Skin of body (tissue), 2 donors: ENCODE measurements around the gene NECTIN2. TPM values are rescaled to one million over a fixed set of nuclear protein-coding genes. Genes with fewer than 3 reads are reported as not detected.
A peak's percentile ranks its signal among the peaks of the same experiment; 100 is the strongest.
"Not testable (repeated sequence)": the region's sequence is repeated elsewhere in the genome, so short reads cannot be mapped to it uniquely, and the experiment has no call there.

Experiments
- DNase-seq: peaks from one replicate; lab custom pipeline; 2025; lab: John Stamatoyannopoulos, UW
- total RNA-seq: library from RNA; depleted of rRNA; stranded (reverse); fragments of >200 nt; gene quantifications from one replicate; pipeline ENCODE4 v1.2.3, GENCODE V29; 2014

Gene NECTIN2
- total RNA-seq, 1 donor from 2014 or later = 34.0 TPM

DNA sequence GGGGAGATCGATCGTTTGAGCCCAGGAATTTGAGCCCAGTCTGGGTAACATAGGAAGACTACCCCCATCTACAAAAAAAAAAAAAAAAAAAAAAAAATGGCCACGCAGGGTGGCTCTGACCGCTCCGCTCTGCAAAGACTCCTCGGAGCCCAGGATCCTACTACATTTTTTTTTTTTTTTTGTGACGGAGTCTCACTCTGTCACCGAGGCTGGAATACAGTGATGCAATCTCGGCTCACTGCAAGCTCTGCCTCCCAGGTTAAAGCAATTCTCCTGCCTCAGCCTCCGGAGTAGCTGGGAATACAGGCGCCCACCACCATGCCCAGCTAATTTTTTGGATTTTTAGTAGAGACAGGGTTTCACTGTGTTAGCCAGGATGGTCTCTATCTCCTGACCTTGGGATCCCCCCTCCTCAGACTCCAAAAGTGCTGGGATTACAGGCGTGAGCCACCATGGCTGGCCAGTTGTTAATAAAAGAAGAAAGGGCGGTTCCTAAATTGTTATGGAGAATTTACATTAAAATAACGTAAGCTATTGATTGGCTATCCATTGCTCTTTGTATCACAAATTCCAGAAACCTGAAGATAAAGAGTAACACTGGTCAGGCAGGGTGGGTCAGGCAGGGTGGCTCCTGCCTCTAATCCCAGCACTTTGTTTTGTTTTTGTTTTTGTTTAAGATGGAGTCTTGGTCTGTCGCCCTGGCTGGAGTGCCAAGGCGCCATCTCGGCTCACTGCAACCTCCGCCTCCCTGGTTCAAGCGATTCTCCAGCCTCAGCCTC, 36.7 kb downstream of the NECTIN2 start:
- DNase-seq = not testable (repeated sequence)

DNA sequence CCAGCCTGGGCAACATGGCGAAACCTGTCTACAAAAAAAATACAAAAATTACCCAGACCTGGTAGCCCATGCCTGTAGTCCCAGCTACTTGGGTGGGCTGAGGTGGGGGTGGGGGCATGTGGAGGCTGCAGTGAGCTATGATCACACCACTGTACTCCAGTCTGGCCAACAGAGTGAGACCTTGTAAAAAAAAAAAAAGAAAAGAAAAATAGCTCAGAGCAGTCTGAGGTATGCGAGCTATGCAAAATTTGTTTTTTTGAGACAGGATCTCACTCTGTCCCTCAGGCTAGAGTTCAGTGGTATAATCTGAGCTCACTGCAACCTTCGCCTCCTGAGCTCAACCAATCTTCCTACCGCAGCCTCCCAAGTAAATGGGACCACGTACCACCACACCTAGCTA, 37.8 kb downstream of the NECTIN2 start:
- no peak for DNase-seq

- DNase-seq = no peak
Measured at GRCh38 chr19:44884566-44884965, 38.5 kb downstream of the NECTIN2 start.

- DNase-seq = no peak
Measured at GRCh38 chr19:44886141-44886540, 40.0 kb downstream of the NECTIN2 start.

DNA sequence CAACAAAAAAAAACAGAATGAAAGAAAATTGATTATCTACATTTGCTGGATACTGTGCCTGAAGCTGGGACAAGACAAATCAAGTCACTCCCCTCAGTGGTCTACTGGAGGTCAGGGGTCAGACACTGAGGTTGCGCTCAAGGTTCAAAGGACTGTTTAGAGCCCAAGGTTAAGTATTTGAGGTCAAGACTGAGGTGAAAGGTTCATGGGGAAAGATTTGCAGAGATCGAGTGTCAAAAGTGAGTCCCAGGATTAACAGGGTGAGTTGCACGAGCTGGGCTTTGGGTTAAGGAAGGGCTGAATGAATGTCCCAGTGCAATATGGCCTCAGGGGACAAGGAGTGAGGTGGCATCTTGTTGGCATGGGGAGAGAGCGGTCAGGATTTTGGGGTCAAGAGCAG, 41.6 kb downstream of the NECTIN2 start:
- DNase-seq = no peak

GRCh38 chr19:44888335-44888734, 42.2 kb downstream of the NECTIN2 start:
- not testable (repeated sequence) for DNase-seq

DNA sequence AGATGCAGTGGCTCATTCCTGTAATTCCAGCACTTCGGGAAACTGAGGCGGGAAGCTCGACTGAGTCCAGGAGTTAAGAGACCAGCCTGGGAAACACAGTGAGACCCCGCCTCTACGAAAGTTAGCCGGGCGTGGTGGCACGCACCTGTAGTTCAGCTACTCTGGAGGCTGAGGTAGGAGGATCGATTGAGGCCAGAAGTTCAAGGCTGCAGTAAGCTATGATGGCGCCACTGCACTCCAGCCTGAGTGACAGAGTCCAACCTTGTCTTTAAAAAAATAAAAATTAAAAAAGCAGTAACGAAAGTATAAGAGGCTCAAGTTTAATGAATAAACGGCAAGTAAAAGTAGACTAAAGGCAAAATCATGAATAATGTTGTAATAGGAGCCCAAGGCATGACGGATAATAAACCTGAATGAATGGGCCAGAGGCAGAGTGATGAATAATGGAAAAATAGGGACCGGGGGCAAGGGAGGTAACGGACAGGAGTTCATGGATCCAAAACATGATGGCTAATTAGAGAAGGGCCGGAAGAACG, 43.8 kb downstream of the NECTIN2 start:
- DNase-seq = no peak

GRCh38 chr19:44890366-44891015, 44.4 kb downstream of the NECTIN2 start:
- peak; percentile 100 for DNase-seq

DNA sequence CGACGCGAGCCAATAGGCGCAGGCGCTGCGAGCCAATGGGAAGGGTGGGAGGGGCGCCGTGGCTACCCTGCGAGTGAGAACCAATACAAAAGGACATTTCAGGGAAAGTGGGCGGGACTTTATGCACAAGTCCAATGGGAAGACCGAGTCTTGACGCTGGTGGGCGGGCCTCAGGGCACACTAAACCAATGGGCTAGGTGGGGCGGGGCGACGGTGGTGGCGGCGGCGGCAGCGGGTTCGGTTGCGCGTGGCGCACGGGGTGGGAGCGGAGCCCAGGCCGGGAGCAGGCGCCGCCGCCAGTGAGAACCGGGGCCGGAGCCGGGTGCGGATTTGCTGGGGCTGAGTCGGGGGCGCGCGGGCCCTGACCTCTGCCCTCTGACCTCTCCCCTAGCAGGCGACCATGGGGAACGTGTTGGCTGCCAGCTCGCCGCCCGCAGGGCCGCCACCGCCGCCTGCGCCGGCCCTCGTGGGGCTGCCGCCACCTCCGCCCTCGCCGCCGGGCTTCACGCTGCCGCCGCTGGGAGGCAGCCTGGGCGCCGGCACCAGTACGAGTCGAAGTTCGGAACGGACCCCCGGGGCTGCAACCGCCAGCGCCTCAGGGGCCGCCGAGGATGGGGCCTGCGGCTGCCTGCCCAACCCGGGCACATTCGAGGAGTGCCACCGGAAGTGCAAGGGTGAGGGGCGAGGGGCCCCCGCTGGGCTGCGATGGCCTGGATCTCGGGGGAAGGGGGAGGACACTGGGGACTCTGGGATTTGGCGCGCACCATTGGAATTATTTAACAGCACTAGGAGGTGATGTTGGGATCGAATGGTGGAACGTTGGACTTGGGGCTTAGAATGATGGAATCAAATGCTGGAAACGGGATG, 45.2 kb downstream of the NECTIN2 start, which contains the start of gene TOMM40:
Gene TOMM40, plus strand, starts transcription at position 239 of the 867 bp plus-strand sequence. Its CDS starts 162 bp downstream, at position 401.
- peak; percentile 100 for DNase-seq

GRCh38 chr19:44892932-44893331, 46.8 kb downstream of the NECTIN2 start:
- DNase-seq = no peak

DNA sequence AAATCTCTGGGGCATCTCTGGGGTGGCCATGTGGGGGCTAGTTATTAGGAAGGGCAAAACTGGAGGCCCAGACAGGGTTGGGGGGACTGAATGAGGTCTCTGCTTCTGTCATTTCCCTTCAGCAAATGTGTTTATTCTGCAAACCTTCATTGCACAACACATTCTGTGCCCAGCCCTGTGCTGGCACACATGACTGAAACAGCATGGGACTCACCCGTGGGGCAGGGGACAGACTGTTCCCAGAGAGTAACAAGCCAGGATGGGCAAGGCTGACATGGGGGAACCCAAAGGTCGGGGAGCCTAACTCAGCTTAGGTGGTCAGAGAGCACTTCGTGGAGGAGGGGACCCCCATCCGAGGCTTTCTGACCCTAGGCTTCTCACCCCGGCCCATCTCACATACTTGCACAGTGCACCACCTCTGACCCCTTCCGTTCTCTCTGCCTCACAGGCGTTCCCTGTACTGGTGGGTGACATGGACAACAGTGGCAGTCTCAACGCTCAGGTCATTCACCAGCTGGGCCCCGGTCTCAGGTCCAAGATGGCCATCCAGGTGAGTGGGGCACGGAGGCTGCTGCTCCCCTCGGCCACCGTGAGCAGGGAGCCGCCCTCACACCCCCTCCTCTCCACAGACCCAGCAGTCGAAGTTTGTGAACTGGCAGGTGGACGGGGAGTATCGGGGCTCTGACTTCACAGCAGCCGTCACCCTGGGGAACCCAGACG, 47.4 kb downstream of the NECTIN2 start:
- no peak for DNase-seq

DNA sequence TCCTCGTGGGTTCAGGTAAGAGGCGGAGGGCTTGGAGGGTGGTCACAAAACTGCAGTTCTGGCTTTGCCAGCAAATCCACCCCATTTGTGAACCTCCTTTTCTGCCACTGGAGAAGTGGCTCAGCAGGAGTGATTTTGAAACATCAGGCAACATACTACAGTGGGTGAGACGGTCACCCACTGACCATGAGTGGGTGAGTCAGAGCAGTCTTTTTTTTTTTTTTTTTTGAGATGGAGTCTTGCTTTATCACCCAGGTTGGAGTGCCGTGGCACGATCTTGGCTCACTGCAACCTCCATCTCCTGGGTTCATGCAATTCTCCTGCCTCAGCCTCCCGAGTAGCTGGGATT, 47.9 kb downstream of the NECTIN2 start:
- no peak for DNase-seq

- no peak for DNase-seq
Measured at GRCh38 chr19:44894946-44895345, 48.8 kb downstream of the NECTIN2 start.

- DNase-seq = no peak
Measured at GRCh38 chr19:44897835-44898234, 51.7 kb downstream of the NECTIN2 start.

- DNase-seq = no peak
Measured at GRCh38 chr19:44900328-44901244, 54.5 kb downstream of the NECTIN2 start.

- no peak for DNase-seq
Measured at GRCh38 chr19:44903216-44903601, 57.1 kb downstream of the NECTIN2 start.

- peak; percentile 39 for DNase-seq
Measured at GRCh38 chr19:44903602-44904425, 57.7 kb downstream of the NECTIN2 start.

DNA sequence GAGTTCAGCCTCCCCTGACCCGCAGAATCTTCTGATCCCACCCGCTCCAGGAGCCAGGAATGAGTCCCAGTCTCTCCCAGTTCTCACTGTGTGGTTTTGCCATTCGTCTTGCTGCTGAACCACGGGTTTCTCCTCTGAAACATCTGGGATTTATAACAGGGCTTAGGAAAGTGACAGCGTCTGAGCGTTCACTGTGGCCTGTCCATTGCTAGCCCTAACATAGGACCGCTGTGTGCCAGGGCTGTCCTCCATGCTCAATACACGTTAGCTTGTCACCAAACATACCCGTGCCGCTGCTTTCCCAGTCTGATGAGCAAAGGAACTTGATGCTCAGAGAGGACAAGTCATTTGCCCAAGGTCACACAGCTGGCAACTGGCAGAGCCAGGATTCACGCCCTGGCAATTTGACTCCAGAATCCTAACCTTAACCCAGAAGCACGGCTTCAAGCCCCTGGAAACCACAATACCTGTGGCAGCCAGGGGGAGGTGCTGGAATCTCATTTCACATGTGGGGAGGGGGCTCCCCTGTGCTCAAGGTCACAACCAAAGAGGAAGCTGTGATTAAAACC, 58.4 kb downstream of the NECTIN2 start:
- no peak for DNase-seq
